ENCODE results near the gene ETV4. TPM values are rescaled to one million over a fixed set of nuclear protein-coding genes. Genes with fewer than 3 reads are reported as not detected.
A peak's percentile ranks its signal among the peaks of the same experiment; 100 is the strongest.

The ETV4 gene
- total RNA-seq (2014; rRNA removed; shearing (Covaris generic)) (not detected in 2 replicates), total RNA-seq (2022) (not detected in 2 replicates), Bru-seq, nascent RNA (percentile 13 among the genes with signal in this experiment), BruChase-seq, experiment 1, labeled RNA remaining after a 6-hour chase (percentile 12 among the genes with signal in this experiment), BruChase-seq, experiment 2, labeled RNA remaining after a 2-hour chase (percentile 6 among the genes with signal in this experiment)
- long read RNA-seq: 0 reads

GRCh38 chr17:43546319-43547188 is at the start of gene ETV4:
TSS of gene ETV4 (minus strand) at chr17:43546340. CDS start at chr17:43545617, 723 bp downstream.
- CTCF ChIA-PET (ENCODE audit: unreplicated experiment): no interaction called here
- H3K79me2 ChIP-seq (ENCODE audit: insufficient read depth, low read depth, low read length): no peaks in the 10 kb centered on the region
- H2AFZ ChIP-seq (ENCODE audit: low read length): no peak within 1 kb of the TSS
- peak within 1 kb of the TSS; percentile 38 for H3K4me3 ChIP-seq (ENCODE audit: low read depth, low read length, poor library complexity, severe bottlenecking)
- peak within 1 kb of the TSS; percentile 57 for H3K4me2 ChIP-seq (ENCODE audit: low read length)
- H3K4me1 ChIP-seq (ENCODE audit: insufficient read depth, low read length, poor library complexity, severe bottlenecking): peaks cover 6% of the 10 kb centered on the region
- H3K9me3 ChIP-seq (ENCODE audit: low read length): no peaks in the 10 kb centered on the region
- no peak for TF ChIP-seq CTCF (conservative IDR thresholded peaks at IDR 0.05; ENCODE audit: low read length)
- no peak within 1 kb of the TSS for H3K27ac ChIP-seq (ENCODE audit: low read depth, low read length, poor library complexity, severe bottlenecking)
- POLR2A ChIA-PET: no interaction called here
- H3K36me3 ChIP-seq (ENCODE audit: insufficient read depth, low read length): no peaks in the 10 kb centered on the region
- no TSS peak for BruUV-seq (replicated peaks)
- no peaks in the 10 kb centered on the region; the same call in 1 of the 2 replicates for H4K20me1 ChIP-seq (ENCODE audit: insufficient read depth, low read length)
- intact Hi-C loops (cut with micrococcal nuclease; ENCODE audit: unreplicated experiment): no loop called here
- peak; percentile 87 for DNase-seq (ENCODE audit: low spot score)
- no peaks in the 10 kb centered on the region for H3K9me2 ChIP-seq (ENCODE audit: insufficient read depth, low read length)

- DNase-seq (ENCODE audit: low spot score): no peak
- H3K36me3 ChIP-seq (ENCODE audit: insufficient read depth, low read length): no peaks in the 10 kb centered on the region
- no peaks in the 10 kb centered on the region for H3K9me2 ChIP-seq (ENCODE audit: insufficient read depth, low read length)
- H3K4me2 ChIP-seq (ENCODE audit: low read length): no peak overlapping the region
- intact Hi-C loops (cut with micrococcal nuclease; ENCODE audit: unreplicated experiment): no loop called here
- no peak overlapping the region for H3K27ac ChIP-seq (ENCODE audit: low read depth, low read length, poor library complexity, severe bottlenecking)
- TF ChIP-seq EZH2phosphoT487 (IDR thresholded peaks at IDR 0.05; ENCODE audit: borderline replicate concordance, low read depth, low read length) (no peak), CTCF (conservative IDR thresholded peaks at IDR 0.05; ENCODE audit: low read length) (no peak)
- no peaks in the 10 kb centered on the region for H3K9me3 ChIP-seq (ENCODE audit: low read length)
- no peak overlapping the region for H3K4me3 ChIP-seq (ENCODE audit: low read depth, low read length, poor library complexity, severe bottlenecking)
- H3K4me1 ChIP-seq (ENCODE audit: insufficient read depth, low read length, poor library complexity, severe bottlenecking): peaks cover 2% of the 10 kb centered on the region
- ChIA-PET CTCF (ENCODE audit: unreplicated experiment) (no interaction called here), POLR2A (no interaction called here)
- BruUV-seq (replicated peaks): no TSS peak
- no peaks in the 10 kb centered on the region for H3K79me2 ChIP-seq (ENCODE audit: insufficient read depth, low read depth, low read length)
- no peaks in the 10 kb centered on the region for H4K20me1 ChIP-seq (ENCODE audit: insufficient read depth, low read length)
- H2AFZ ChIP-seq (ENCODE audit: low read length): no peak overlapping the region
These were observed 49.3 kb upstream of the ETV4 start for GRCh38 chr17:43595466-43595865.
